22Rv1 (cell line): ENCODE results near the gene RPS3.

Experiments used
- CTCF ChIP-seq: fragments of 450-650 bp; IDR thresholded peaks from 2 replicates; pipeline ENCODE4 v1.5.1; 2017; ENCODE audit warnings: mild to moderate bottlenecking
- ZFX ChIP-seq: fragments of 450-650 bp; IDR thresholded peaks from 2 replicates; pipeline ENCODE4 v1.6.1; 2017; ENCODE audit warnings: antibody characterized with exemption, borderline replicate concordance

DNA sequence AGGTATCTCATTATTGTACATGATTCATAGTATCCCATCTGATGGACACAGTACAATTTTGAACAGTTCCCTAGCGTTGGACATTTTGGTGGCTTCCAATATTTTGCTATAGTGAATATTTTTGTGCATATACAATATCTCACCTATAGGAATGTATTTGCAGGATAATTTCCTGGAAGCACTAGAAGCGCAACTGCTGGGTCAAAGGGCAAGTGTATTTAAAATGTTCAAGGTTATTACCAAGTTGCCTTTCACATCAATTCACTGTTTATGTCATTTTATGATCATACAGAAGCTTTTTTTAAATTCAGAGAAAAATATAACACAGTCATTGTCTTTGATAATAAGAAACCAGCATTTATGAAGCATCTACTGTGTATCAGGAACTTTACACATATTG, 19.1 kb upstream of the RPS3 start:
- TF ChIP-seq CTCF (no peak), ZFX (no peak)
